Stimulated activated CD8-positive, alpha-beta memory T cell treated with anti-CD3 and anti-CD28 coated beads, Interleukin-12 subunit alpha, Interleukin-12 subunit beta, amount 100 ng/mL, for 4 hours (primary cell): Measurements from ENCODE around the gene SLC41A3.
"Not testable (repeated sequence)": the region's sequence is repeated elsewhere in the genome, so short reads cannot be mapped to it uniquely, and the experiment has no call there.

ENCODE experiments used
- DNase-seq: peaks from one replicate; pipeline ENCODE4 v3.0.0-alpha.2; 2020; ENCODE audit warnings: low read depth

SLC41A3 gene

DNA sequence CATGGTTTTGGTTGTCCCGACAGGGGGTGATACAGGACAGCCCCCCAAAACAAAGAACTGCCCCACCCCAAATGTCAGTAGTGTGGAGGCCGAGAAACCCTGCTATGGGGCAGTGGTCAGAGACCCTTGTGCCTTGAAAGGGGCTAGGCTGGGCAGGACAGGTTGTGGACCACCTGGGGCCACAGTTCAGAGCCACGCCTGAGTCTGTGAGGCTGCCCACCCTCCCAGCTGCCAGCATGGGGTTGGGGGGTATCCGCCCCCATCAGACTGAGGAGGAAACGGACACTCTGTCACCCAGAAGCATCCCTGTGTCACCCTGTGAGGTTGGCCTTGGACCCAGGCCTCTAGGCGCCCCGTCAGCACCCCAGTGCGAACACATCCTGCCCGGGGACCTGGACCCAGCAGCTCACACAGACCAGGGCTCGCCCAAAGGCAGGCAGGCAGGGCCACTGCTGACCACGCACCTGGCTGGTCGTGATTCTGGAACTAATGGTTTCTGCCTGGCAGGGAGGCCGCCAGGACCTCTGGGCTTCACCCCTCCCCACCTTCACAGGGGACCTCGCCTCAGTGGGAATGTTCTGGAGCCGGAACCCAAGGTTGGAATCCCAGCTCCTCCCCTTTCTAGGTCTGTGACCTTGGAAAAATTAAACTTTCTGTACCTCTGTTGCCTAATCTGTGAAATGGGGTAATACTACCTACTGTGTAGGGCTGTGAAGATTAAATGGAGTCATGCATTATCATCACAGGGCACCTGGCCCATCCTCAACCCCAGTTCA lies 1.4 kb downstream of the SLC41A3 start:
- DNase-seq: no peak

DNA sequence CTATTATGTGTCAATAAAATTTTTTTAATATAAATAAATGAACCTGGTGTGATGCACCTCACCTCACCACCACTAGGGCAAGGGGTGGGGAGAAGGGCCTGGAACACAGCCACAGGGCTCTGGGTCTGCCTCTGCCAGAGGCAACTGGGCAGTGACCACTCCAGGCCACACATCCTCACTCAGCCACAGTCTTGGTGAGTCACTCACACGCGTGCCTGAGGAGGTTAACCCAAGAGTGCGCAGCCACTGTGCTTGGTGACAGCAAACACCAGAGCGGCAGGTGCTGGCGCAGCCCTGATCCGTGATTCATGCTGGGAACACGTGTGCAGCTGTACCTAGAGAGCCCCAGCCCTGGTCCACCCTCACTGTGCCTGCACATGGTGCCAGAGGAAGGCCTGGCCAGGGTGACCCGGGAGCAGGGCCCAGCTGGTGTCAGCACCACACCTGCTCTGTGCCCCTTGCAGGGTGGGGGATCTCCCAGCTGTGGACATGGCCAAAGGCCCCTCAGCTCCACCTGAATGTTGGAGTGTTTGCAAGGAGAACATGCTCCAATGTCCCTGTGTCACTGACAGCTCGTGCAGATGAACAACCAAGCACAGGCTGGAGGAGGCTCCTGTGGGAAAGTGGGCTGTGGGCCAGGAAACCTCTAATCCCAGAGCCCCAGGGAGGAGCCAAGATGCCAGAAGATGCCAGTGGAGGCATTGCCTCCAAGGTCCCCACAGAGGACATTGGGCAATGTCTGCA lies 2.1 kb downstream of the SLC41A3 start:
- no peak for DNase-seq

GRCh38 chr3:126080970-126081369 lies 3.0 kb downstream of the SLC41A3 start:
- no peak for DNase-seq

DNA sequence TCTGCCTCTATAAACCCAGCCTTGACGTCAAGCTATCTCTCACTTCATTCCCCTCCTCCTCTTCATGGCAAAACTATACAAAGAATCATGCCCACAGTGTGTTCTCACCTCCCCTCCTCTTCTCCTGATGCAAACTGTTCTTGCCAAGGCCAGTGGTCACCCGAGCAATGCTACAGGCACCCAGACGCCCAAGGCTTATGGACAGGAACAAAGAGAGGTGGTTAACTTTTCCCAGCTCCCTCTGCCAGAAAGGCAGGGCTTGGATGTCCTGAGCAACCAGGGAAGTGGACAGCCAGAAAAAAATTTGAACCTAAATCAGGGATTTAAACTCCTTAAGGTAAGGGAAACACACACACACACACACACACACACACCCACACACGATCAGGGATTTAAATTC lies 5.1 kb downstream of the SLC41A3 start:
- no peak for DNase-seq

DNA sequence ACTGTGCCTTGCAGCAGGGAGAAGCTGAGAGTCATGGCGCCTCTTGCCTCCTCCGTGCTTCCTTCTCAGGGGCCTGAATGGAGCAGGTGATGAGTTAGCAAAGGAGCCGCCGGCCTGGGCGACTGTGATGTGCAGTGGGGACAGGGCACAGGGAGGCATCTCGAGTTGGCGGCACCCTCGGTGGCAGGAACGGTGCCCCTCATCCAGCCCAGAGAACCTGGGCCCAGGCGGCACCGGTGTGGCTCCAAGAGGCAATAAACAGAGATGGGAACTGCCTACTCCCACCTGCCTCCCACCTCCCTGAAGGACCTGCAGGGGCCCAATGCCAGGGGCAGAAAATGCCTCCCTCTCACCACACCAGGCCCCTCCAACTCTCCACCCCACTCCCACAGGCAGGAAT lies 6.2 kb downstream of the SLC41A3 start:
- DNase-seq: no peak

DNA sequence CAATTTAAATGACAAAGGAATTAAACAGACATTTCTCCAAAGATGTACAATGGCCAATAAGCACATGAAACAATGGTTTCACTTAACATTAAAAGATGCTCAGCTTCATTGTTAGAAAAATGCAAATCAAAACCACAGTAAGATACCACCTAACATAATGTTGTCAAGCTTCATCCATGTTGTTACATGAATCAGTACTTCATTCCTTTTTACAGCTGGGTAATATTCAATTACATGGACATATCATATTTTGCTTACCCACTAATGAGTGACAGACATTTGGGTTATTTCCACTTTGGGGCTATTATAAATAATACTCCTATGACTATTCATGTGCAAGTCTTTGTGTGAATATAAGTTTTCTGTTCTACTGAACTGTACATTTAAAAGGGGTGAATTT lies 7.8 kb downstream of the SLC41A3 start:
- no peak for DNase-seq

GRCh38 chr3:126070146-126070545 lies 13.8 kb downstream of the SLC41A3 start:
- DNase-seq: no peak

- DNase-seq: no peak
Observed at GRCh38 chr3:126067959-126068358, 16.0 kb downstream of the SLC41A3 start.

GRCh38 chr3:126066676-126067075 lies 17.2 kb downstream of the SLC41A3 start:
- not testable (repeated sequence) for DNase-seq

DNA sequence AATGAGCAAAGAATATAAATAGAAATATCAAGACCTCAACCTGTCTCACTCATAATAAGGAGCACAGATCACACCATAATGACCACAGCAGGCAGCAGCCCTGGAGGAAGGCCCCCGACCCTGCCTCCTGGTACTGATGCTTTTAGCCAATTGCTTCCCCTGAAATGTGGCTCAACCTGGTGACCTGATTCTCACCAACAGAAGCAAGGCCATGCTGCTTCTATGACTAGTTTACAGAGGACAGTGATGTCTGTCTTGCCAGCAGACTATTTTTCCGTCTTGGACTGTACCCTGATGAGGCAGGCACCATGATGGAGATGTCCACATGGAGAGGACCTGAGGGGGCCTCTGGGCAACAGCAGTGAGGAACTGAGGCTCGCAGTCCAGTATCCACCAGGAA lies 18.0 kb downstream of the SLC41A3 start:
- no peak for DNase-seq

- DNase-seq: no peak
Observed at GRCh38 chr3:126064627-126065258, 19.2 kb downstream of the SLC41A3 start.

GRCh38 chr3:126063358-126063965 lies 20.5 kb downstream of the SLC41A3 start:
- no peak for DNase-seq

DNA sequence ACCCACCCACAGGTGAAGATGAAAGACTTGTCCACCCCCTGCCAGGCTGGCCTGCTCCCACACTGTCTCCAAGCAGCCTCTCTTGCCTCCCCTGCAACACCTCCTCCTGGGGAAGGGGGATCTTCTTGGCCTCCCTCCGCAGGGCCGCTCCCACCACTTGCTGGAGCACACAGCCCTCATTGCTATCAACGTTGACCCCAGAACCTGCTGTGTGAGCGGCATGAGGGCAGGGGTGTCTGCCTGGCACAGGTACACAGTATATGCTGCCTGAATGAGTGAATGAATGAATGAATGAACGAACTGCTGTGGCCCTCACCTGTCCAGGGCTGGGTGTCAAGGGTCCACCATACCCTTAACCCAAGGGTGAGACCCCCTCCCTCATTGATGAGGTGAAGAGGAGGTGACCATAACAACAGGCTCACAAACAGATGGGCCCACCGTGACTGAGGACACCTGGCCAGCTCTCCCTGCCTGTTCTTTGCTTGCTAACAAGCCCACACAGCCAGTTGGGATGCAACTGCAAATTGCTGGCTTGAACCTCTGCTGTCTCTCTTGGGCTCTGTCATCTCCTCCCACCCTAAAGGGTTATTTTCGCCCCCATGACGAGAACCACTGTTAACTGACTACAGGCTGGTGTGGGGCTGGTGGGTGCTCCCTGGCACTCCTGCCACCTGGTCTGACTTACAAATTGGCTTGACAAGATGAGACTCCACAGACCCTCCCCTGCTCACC lies 22.5 kb downstream of the SLC41A3 start:
- no peak for DNase-seq

GRCh38 chr3:126060613-126061145 lies 23.2 kb downstream of the SLC41A3 start:
- DNase-seq: no peak

- DNase-seq: no peak
Observed at GRCh38 chr3:126058666-126059065, 25.3 kb downstream of the SLC41A3 start.

DNA sequence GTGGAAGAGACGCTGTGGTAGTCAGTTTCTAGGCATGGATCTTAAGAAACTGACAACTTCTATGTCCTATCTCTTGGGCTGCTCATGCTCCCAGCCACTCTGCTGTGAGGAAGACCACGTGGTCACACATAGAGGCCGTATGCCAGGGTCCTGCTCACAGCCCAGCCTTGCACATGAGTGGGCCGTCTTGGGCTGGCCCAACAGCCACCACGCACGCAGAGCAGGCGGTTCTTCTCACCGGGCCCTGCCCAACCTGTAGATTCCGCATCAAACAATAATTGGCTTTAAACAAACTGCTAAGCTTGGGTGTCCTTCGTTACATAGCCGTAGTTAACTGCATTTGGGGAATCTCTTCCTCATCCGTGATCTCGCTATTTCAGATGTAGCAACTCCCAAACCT lies 26.0 kb downstream of the SLC41A3 start:
- no peak for DNase-seq

- no peak for DNase-seq
Observed at GRCh38 chr3:126057501-126057819, 26.5 kb downstream of the SLC41A3 start.

- no peak for DNase-seq
Observed at GRCh38 chr3:126056681-126057500, 27.0 kb downstream of the SLC41A3 start.

DNA sequence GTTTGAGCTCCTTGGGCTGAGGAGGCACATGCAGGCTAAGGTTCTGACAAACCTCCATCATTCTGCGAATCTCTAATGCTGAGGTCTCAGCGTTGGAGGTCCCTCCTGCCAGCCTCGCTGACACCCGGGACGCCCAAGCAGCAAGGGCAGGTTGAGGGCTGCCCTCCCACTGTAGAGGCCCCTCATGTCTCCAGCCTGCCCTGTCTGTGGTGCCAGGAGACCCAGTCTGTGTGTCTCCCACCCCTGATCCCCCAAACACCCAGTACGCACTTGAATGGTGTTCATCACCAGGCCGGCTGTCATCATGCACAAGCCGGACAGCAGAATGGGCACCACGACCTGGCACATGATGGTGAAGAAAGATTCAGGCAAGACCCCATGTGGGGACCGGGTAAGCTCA lies 27.8 kb downstream of the SLC41A3 start:
- DNase-seq: no peak

DNA sequence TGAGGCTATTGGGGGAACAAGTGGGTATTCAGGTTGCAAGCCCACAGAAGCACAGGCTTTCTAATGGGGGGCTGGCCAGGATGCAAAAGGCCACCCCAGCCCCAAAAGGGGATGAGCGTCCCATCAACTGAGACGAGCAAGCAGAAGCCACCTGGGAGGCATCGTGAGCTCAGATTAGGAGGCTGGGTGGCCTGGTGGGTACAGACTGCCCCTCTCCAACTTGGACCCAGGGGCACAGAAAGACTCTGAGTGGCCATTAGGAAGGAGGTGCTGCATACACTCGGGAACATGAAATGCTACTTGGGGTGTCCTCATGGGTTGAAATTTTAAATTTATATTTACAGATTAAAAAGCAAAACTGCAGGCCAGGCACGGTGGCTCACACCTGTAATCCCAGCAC lies 29.1 kb downstream of the SLC41A3 start:
- no peak for DNase-seq

GRCh38 chr3:126053949-126054569 lies 29.9 kb downstream of the SLC41A3 start:
- no peak for DNase-seq
